ELF-1 (cell line): ENCODE results near the gene CASQ2.
A peak's percentile ranks its signal among the peaks of the same experiment; 100 is the strongest.

Experiments used
- DNase-seq: peaks from one replicate; pipeline ENCODE4 v3.0.0-alpha.2; 2016; ENCODE audit warnings: low read depth, low spot score

CASQ2 gene

DNA sequence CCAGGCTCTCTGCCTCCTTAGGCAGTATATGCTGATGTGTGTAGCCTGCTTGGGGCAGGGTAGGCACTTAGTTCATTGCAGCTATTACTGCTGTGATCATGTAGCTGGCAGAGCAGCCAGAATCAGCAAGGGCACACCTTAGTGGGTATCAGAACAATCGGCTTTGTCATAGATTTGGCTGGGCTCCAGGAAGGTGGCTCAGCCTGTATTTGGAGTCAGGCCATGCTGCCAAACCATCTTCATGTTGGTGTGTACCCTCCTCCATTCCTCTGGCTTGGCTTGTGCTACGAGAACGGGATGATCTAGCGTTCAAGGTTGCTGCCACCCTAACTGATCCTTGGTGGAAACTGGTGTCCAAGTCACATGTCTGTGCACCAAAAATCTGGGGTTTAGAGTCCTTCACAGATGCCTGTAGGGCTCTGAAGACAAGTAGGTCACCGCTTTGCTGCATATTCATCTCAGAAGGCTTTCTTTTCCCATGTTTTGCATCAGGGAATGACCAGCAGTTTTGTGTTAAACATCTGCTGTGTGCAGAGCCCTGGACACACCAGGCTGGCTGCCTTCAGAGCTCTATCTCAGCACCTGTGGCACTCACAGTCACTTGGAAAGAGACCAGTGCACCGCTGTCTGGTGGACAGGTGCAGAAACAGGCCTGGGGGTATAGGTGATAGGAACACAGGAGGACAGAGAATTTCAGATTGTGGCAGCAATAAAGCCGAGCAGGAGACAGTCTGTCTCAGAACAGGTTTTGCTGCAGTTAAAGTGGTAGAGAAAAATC, 103.0 kb downstream of the CASQ2 start:
- no peak for DNase-seq

DNA sequence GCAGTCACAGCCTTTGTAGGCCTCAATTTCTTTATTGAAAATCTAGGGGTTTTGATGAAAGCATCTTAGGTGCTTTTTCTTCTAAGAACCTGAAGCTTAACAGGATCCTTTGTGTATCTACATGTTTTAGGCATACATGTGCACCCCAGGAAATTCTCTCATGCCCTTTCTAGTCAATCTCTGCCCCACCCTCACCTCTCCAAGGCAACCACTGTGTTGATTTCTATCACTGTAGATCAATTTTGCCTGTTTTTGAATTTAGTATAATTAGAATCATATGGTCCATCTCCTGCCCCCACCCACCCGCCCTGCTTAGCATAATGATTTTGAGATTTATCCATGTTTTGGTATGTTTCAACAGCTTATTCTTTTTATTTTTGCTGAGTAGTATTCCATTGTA, 107.4 kb downstream of the CASQ2 start:
- no peak for DNase-seq

DNA sequence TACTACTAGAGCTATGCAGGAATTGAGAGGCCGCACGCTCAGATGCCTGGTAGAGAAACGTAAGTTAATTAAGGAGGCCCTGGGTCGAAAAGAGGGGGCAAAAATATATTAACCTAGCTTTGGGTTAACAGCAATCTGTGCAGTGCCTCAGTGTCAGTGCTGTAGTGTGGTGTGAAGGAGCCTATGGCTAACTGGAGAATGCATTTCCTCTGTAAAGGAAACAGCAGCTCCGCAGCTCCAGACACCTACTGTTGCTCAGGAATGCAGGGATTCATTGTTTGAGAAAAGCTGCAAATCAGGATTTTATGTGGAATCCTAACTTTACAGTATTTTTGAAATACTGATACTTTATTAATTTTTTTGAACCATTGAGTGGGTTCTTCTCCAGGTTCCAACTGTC, 108.4 kb downstream of the CASQ2 start:
- no peak for DNase-seq

GRCh38 chr1:115658646-115659045, 109.9 kb downstream of the CASQ2 start:
- DNase-seq = no peak

DNA sequence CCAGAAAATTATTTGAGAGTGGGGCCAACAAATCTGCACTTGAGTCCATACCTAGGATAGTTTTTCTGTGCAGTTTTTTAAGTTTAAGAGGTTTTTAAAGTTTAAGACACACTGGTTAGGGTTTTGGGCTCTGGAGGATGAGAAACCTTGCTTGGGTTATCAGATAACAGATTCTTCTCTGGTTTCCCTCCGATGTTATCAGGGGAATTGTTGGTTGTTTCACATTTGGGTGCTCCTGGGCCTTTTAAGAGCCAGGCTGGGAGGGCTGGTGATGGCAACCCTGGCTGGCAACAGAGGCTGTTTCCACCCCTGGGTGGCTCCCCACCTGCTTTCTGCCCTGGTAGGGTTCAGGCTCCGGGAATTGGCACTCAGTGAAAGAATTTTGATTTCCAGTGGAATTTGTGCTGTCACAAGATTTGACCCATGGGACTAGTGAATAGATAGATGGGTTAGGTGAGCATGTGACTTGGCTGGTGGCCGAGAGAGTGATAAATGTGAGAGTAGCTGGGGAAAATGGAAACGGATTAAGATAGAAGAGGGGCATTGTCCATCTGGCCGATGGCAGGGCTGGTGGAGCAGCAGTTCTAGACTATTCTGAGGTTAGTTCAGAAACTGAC, 111.9 kb downstream of the CASQ2 start:
- no peak for DNase-seq

DNA sequence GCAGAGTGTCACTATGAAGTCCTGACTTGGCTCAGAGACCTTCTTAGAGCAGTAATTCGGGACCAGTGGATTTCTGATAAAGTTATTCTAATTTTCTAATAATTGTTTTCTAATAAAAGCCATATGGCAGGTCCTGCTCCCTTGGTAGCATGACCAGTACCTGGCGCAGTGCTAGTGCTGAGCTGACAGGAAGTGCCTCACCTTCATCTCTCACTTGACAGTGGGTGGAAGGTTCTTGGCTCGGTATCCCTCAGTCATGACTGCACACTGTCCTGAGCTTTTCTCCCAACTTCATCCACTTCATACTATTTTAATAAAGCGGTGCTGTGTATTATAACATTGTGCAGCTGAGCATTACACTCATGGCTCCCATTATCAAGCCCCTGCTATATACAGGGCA, 112.6 kb downstream of the CASQ2 start:
- DNase-seq = no peak

DNA sequence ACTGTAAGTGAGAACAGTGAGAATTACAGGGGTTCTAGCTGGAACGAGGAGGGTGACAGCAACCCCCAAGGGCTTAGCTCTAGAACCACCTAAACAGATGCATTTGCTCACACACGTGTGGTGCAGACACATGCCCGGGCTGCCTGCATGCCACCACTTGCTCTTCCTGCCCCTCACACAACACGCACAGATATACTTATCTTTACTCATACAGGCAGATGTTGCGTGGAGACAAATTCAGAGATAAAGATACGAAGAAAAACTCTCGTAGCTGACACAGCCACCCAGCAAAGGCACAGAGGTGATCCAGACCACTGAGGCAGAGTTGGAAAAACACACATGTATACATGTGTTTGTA, 113.2 kb downstream of the CASQ2 start:
- DNase-seq = no peak

DNA sequence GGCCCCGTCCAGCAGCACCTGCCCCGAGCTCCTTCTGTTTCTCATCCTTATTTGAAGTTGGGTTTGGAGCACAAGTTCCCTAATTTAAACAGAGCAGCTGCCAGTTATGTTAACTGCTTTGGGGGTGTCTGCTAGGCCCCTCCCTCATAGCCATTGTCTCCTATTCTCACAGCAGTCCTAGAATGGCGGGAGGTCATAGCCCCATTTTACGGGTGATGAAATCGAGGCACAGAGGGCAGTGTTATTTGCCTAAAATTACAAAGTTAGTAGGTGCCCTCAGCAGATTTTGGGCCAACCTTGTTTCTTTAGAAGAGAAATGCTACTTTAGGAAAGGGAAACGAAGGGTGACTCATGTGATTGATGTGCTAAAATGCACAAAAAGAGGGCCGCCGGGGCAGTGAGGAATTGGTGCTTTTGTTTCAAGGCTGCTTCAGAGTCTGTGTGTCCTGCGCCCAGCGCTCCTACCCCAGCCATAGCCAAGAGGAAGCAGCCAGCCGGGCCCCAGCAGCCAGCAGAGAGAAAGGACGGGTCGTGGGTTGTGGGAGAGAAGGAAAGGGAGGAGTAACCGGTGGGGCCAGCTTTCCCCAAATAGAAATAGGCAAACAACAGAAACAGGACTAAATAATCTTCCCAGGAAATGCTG, 113.7 kb downstream of the CASQ2 start:
- DNase-seq = peak; percentile 71

- DNase-seq = no peak
These were observed 114.4 kb downstream of the CASQ2 start for GRCh38 chr1:115654125-115654524.

- no peak for DNase-seq
These were observed 116.2 kb downstream of the CASQ2 start for GRCh38 chr1:115652236-115652788.

GRCh38 chr1:115651391-115651790, 117.1 kb downstream of the CASQ2 start:
- no peak for DNase-seq

DNA sequence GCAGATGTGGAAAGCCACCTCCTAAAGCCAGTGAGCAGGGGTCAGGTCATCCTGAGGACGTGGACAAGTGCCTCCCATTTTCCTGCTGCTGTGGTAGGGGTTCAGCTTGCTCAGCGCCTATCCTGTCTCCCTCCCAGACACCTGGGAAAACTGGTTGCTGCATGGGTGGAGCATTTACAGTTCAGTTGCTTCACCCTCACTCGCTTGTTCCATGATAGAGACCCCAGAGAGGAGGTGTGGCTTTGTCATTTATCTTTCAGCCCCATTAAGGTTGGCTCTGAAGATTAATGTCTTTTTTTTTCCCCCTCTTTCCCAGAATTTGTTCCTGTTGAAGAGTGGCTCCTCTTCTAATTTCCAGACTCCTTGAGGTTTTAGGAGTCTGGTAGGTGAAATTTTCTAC, 117.6 kb downstream of the CASQ2 start:
- DNase-seq = peak; percentile 43
